Right atrium auricular region (tissue), 2 donors: Measurements from ENCODE around the gene CLEC9A. TPM values are rescaled to one million over a fixed set of nuclear protein-coding genes. Genes with fewer than 3 reads are reported as not detected.

Experiments used
- DNase-seq: peaks from one replicate; pipeline ENCODE4 v3.0.0-alpha.2; 2019; ENCODE audit warnings: low spot score
- H3K27ac ChIP-seq, 2 donors: fragments of 200-600 bp; sonication (generic); 1 replicate in 1 of 2; 2 replicates in 1 of 2; pipeline ENCODE4 v1.5.1; 2016 to 2019
- H3K27me3 ChIP-seq, 2 donors: fragments of 200-600 bp; sonication (generic); one replicate each; pipeline versions ENCODE4 v1.5.1 to v1.6.0; 2017 to 2019
- H3K36me3 ChIP-seq: fragments of 200-600 bp; sonication (generic); one replicate; pipeline ENCODE4 v1.5.1; 2016
- H3K4me1 ChIP-seq, 2 donors: fragments of 200-600 bp; sonication (generic); one replicate each; pipeline versions ENCODE4 v1.5.1 to v1.6.0; 2017 to 2019
- H3K4me3 ChIP-seq, 2 donors: fragments of 200-600 bp; sonication (generic); 1 replicate in 1 of 2; 2 replicates in 1 of 2; pipeline ENCODE4 v1.5.1; 2017 to 2019; ENCODE audit warnings: mild to moderate bottlenecking in 1 of 2, moderate library complexity in 1 of 2
- H3K9me3 ChIP-seq, 2 donors: fragments of 200-600 bp; sonication (generic); one replicate each; pipeline ENCODE4 v1.5.1; 2019
- CTCF ChIP-seq, 2 donors: fragments of 200-600 bp; sonication (generic); IDR thresholded peaks; one replicate each; pipeline ENCODE4 v1.5.1; 2019; ENCODE audit warnings: antibody characterized with exemption in 2 of 2
- total RNA-seq, 2 donors: library from RNA; depleted of rRNA; stranded (reverse); fragments of >200 nt; gene quantifications; one replicate each; pipeline ENCODE4 v1.1.0, GENCODE V29; 2016

CLEC9A gene
- total RNA-seq, 2 donors from 2014 or later: not detected

GRCh38 chr12:10088955-10089900 lies 58.7 kb downstream of the CLEC9A start:
- no peak overlapping the region for H3K4me3 ChIP-seq
- no peak overlapping the region for H3K27ac ChIP-seq
- peaks cover 0 to 4% of the 10 kb centered on the region in 2 donors for H3K4me1 ChIP-seq
- no peak for TF ChIP-seq CTCF (IDR thresholded peaks at IDR 0.05)
- no peaks in the 10 kb centered on the region for H3K36me3 ChIP-seq
- peaks cover 0 to 12% of the 10 kb centered on the region in 2 donors for H3K9me3 ChIP-seq
- DNase-seq: no peak
- H3K27me3 ChIP-seq: no peaks in the 10 kb centered on the region

GRCh38 chr12:10094646-10095395 lies 64.3 kb downstream of the CLEC9A start:
- TF ChIP-seq CTCF (IDR thresholded peaks at IDR 0.05): no peak
- no peaks in the 10 kb centered on the region for H3K9me3 ChIP-seq
- no peak overlapping the region for H3K4me3 ChIP-seq
- no peaks in the 10 kb centered on the region for H3K36me3 ChIP-seq
- no peaks in the 10 kb centered on the region for H3K27me3 ChIP-seq
- DNase-seq: no peak
- H3K27ac ChIP-seq: peak overlapping the region; percentile 23 to 66
- H3K4me1 ChIP-seq: no peaks in the 10 kb centered on the region

GRCh38 chr12:10095971-10096370 lies 65.5 kb downstream of the CLEC9A start:
- Histone ChIP-seq H3K27ac (peak overlapping the region; percentile 66 to 71), H3K36me3 (no peaks in the 10 kb centered on the region), H3K4me1 (peaks cover 0 to 3% of the 10 kb centered on the region in 2 donors), H3K9me3 (no peaks in the 10 kb centered on the region), H3K4me3 (peak overlapping the region in 1 of 2 donors; percentile 3), H3K27me3 (no peaks in the 10 kb centered on the region)
- DNase-seq: no peak
- TF ChIP-seq CTCF (IDR thresholded peaks at IDR 0.05): no peak

- H3K4me1 ChIP-seq: peaks cover 0 to 14% of the 10 kb centered on the region in 2 donors
- H3K27ac ChIP-seq: peak overlapping the region; percentile 66 to 71
These were observed 67.0 kb downstream of the CLEC9A start for GRCh38 chr12:10097521-10097920.

GRCh38 chr12:10098791-10099190 lies 68.3 kb downstream of the CLEC9A start, which contains the start of gene CLEC1A:
TSS of gene CLEC1A (minus strand) at chr12:10098985. CDS start at chr12:10098922, 63 bp downstream.
- Histone ChIP-seq H3K4me1 (peaks cover 0 to 14% of the 10 kb centered on the region in 2 donors), H3K4me3 (peak within 1 kb of the TSS; percentile 22 to 26), H3K27ac (peak within 1 kb of the TSS; percentile 66 to 71), H3K9me3 (no peaks in the 10 kb centered on the region), H3K36me3 (no peaks in the 10 kb centered on the region), H3K27me3 (no peaks in the 10 kb centered on the region)
- no peak for TF ChIP-seq CTCF (IDR thresholded peaks at IDR 0.05)
- no peak for DNase-seq

More at GRCh38 chr12:10097521-10097920, 67.0 kb downstream of the CLEC9A start:
- no peak for DNase-seq
- Histone ChIP-seq H3K36me3 (no peaks in the 10 kb centered on the region), H3K4me3 (peak overlapping the region in 1 of 2 donors; percentile 4), H3K27me3 (no peaks in the 10 kb centered on the region), H3K9me3 (no peaks in the 10 kb centered on the region)
- TF ChIP-seq CTCF (IDR thresholded peaks at IDR 0.05): no peak
